Natural killer cell treated with Interleukin-12 subunit alpha and Interleukin-12 subunit beta and Interleukin-15 and Interleukin-18, amount 100 ng/mL, for 72 hours (primary cell): ENCODE measurements around the gene RTN3. TPM values are rescaled to one million over a fixed set of nuclear protein-coding genes. Genes with fewer than 3 reads are reported as not detected.

Experiments
- ATAC-seq, 2 donors: fragments of 150-1000 bp; cut with Tn5 transposase in 1 of 2; sonication (Bioruptor Pico), chemical (Tn5 transposase) in 1 of 2; 2 replicates each; pipeline ENCODE4 v1.10.0; 2021
- DNase-seq: peaks from one replicate; pipeline ENCODE4 v3.0.0; 2022; ENCODE audit warnings: low spot score
- H3K27ac Mint-ChIP-seq, 2 donors: 1 replicate in 1 of 2; 2 replicates in 1 of 2; pipeline ENCODE4 v1.8.0; 2022; ENCODE audit warnings: mixed read lengths in 2 of 2, mild to moderate bottlenecking in 1 of 2, moderate library complexity in 1 of 2
- H3K27me3 Mint-ChIP-seq, 2 donors: 1 replicate in 1 of 2; 2 replicates in 1 of 2; pipeline ENCODE4 v1.8.0; 2022; ENCODE audit warnings: mixed read lengths in 2 of 2
- H3K36me3 Mint-ChIP-seq: one replicate; pipeline ENCODE4 v1.8.0; 2022; ENCODE audit warnings: mixed read lengths
- H3K4me1 Mint-ChIP-seq, 2 donors: 1 replicate in 1 of 2; 2 replicates in 1 of 2; pipeline ENCODE4 v1.8.0; 2022; ENCODE audit warnings: low read depth in 2 of 2, mixed read lengths in 2 of 2, mild to moderate bottlenecking in 1 of 2
- H3K4me3 Mint-ChIP-seq: one replicate; pipeline ENCODE4 v1.8.0; 2022; ENCODE audit warnings: mixed read lengths
- H3K9me3 Mint-ChIP-seq: 2 replicates; pipeline ENCODE4 v1.8.0; 2022; ENCODE audit warnings: mixed read lengths
- total RNA-seq, 2 donors: library from RNA; stranded (reverse); gene quantifications; one replicate each; pipeline ENCODE4 v1.2.3, GENCODE V29; 2022

Gene RTN3
- total RNA-seq, 2 donors from 2014 or later, result 52.3 to 55.3 TPM

DNA sequence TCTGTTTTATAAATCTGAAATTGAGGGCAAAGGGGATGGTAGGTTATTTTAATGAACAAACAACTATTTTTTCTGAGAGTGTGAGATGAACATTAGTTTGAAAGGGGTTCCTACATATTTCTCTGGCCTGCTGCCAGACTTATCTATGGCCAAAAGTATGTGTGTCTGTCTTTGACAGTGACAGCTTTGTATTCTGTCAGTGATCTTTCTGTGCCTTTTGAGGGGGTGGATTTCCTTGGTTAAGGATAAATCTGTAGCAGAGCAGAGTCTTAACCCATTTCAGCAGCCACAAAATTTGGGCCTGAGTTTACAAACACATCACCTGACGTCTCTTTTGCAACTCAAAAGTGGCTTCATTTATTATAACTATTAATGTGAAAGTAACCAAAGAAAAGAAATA, 56.4 kb downstream of the RTN3 start:
- Mint-ChIP-seq H3K4me1 (peaks cover 3 to 5% of the 10 kb centered on the region in 2 donors), H3K27ac (no peak overlapping the region), H3K9me3 (no peaks in the 10 kb centered on the region), H3K4me3 (no peak overlapping the region), H3K36me3 (no peaks in the 10 kb centered on the region), H3K27me3 (no peaks in the 10 kb centered on the region)
- ATAC-seq, result no peak
- DNase-seq, result no peak

- peaks cover 3 to 5% of the 10 kb centered on the region in 2 donors for H3K4me1 Mint-ChIP-seq
- no peaks in the 10 kb centered on the region for H3K9me3 Mint-ChIP-seq
- DNase-seq (no peak), ATAC-seq (no peak)
- no peaks in the 10 kb centered on the region for H3K36me3 Mint-ChIP-seq
- no peak overlapping the region for H3K27ac Mint-ChIP-seq
- no peak overlapping the region for H3K4me3 Mint-ChIP-seq
- no peaks in the 10 kb centered on the region for H3K27me3 Mint-ChIP-seq
Measured at GRCh38 chr11:63738720-63739360, 57.5 kb downstream of the RTN3 start.

DNA sequence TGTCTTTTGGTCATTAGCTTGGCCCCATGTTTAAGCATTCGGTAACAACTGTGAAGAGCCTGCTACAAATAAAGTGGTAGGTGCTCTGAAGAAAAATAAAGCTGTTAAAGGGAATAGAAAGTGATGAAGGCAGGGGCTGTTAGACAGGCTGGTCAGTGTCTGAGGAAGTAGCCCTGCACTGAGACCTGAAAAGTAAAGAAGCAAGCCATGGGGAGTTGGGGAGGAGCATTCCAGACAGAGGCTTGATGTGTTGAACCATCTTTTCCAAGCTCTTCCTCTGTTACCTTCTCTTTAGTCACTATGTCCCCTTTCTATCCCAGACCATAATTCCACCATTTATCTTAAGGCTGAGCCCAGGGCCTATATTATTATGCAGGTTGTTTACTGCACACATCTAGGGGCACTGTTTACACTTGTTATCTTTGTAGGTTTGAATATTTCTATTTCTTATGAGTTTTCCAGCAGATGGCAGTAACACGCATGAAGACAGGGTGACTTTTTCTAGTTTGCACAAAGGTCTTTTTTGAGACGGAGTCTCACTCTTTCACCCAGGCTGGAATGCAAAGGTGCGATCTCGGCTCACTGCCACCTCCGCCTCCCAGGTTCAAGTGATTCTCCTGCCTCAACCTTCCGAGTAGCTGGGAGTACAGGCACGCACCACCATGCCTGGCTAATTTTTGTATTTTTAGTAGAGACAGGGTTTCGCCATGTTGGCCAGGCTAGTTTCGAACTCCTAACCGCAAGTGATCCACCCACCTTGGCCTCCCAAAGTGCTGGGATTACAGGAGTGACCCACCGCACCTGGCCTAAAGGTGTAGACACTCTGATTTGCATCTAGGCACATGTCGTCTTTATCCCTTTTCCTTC, 64.2 kb downstream of the RTN3 start:
- H3K36me3 Mint-ChIP-seq, result no peaks in the 10 kb centered on the region
- no peak for ATAC-seq

DNA sequence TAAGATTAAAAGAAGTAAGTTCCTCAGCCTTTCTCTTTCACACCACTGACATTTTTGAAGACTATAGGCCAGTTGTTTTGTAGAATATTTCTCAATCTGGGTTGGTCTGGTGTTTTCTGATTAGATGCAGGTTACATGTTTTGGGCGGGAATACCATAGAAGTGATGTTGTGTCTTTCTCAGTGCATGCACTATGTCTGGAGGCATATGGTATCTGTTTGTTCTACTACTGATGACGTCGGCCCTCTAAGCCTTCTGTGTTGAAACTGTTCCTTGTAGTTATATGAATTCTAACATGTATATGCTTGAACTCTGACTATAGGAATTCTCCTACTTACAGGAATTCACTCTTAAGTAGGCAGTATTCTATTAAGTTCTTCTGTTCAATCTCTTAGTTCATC, 65.7 kb downstream of the RTN3 start:
- Mint-ChIP-seq H3K36me3 (no peaks in the 10 kb centered on the region), H3K9me3 (no peaks in the 10 kb centered on the region), H3K27me3 (no peaks in the 10 kb centered on the region)

More for the DNA sequence above, 64.2 kb downstream of the RTN3 start:
- DNase-seq, result no peak
- H3K4me1 Mint-ChIP-seq, result no peaks in the 10 kb centered on the region
- H3K4me3 Mint-ChIP-seq, result no peak overlapping the region
- no peaks in the 10 kb centered on the region for H3K27me3 Mint-ChIP-seq
- H3K9me3 Mint-ChIP-seq, result no peaks in the 10 kb centered on the region
- H3K27ac Mint-ChIP-seq, result no peak overlapping the region

GRCh38 chr11:63749624-63750023, 68.3 kb downstream of the RTN3 start:
- Mint-ChIP-seq H3K9me3 (no peaks in the 10 kb centered on the region), H3K27me3 (no peaks in the 10 kb centered on the region), H3K4me3 (no peak overlapping the region), H3K4me1 (no peaks in the 10 kb centered on the region), H3K27ac (no peak overlapping the region), H3K36me3 (peaks cover 6% of the 10 kb centered on the region)
- ATAC-seq, result no peak
- no peak for DNase-seq

More for the DNA sequence above, 65.7 kb downstream of the RTN3 start:
- no peaks in the 10 kb centered on the region for H3K4me1 Mint-ChIP-seq
- H3K4me3 Mint-ChIP-seq, result no peak overlapping the region
- DNase-seq (no peak), ATAC-seq (no peak)
- no peak overlapping the region for H3K27ac Mint-ChIP-seq

GRCh38 chr11:63756919-63757761, 75.8 kb downstream of the RTN3 start:
- Mint-ChIP-seq H3K27ac (no peak overlapping the region), H3K4me3 (no peak overlapping the region), H3K27me3 (no peaks in the 10 kb centered on the region), H3K36me3 (peaks cover 6% of the 10 kb centered on the region), H3K9me3 (no peaks in the 10 kb centered on the region), H3K4me1 (no peaks in the 10 kb centered on the region)
- no peak for DNase-seq
- ATAC-seq, result no peak

GRCh38 chr11:63760487-63761079, 79.3 kb downstream of the RTN3 start:
- Mint-ChIP-seq H3K9me3 (no peaks in the 10 kb centered on the region), H3K27ac (no peak overlapping the region), H3K36me3 (no peaks in the 10 kb centered on the region), H3K4me1 (no peaks in the 10 kb centered on the region), H3K4me3 (no peak overlapping the region), H3K27me3 (no peaks in the 10 kb centered on the region)
- DNase-seq (no peak), ATAC-seq (no peak)

DNA sequence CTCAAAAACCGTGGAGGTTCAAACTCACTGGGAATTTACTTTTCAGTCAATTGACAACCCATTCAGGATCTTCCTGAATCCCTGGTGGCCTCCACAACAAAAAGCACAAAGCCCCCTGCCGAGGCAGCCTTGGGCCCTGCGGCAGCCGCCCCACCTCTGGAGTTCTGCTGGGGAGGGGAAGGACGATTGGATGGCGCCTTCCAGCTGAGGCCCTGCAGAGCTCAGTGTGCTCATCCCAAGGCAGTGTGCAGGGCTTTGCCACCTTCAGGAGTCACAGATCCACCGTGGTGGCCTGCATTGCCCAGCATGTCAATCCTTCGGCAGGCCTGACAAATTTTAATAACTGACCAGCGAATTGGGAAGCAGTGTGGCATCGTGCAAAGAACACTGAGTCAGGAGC, 79.9 kb downstream of the RTN3 start:
- Mint-ChIP-seq H3K27me3 (no peaks in the 10 kb centered on the region), H3K27ac (no peak overlapping the region), H3K36me3 (no peaks in the 10 kb centered on the region), H3K4me3 (no peak overlapping the region), H3K9me3 (no peaks in the 10 kb centered on the region), H3K4me1 (no peaks in the 10 kb centered on the region)
- ATAC-seq (no peak), DNase-seq (no peak)

GRCh38 chr11:63761931-63762653, 80.8 kb downstream of the RTN3 start:
- Mint-ChIP-seq H3K36me3 (no peaks in the 10 kb centered on the region), H3K9me3 (no peaks in the 10 kb centered on the region), H3K27ac (no peak overlapping the region), H3K27me3 (no peaks in the 10 kb centered on the region), H3K4me1 (peaks cover 0 to under 1% of the 10 kb centered on the region in 2 donors), H3K4me3 (no peak overlapping the region)
- no peak for ATAC-seq
- no peak for DNase-seq

GRCh38 chr11:63762654-63763495, 81.6 kb downstream of the RTN3 start:
- H3K4me1 Mint-ChIP-seq, result peaks cover 7 to 8% of the 10 kb centered on the region in 2 donors
- no peak for DNase-seq
- ATAC-seq, result no peak
- no peaks in the 10 kb centered on the region for H3K9me3 Mint-ChIP-seq
- no peak overlapping the region for H3K27ac Mint-ChIP-seq
- no peaks in the 10 kb centered on the region for H3K36me3 Mint-ChIP-seq
- no peaks in the 10 kb centered on the region for H3K27me3 Mint-ChIP-seq
- H3K4me3 Mint-ChIP-seq, result no peak overlapping the region

- DNase-seq (no peak), ATAC-seq (no peak)
- H3K4me3 Mint-ChIP-seq, result no peak overlapping the region
- H3K27me3 Mint-ChIP-seq, result no peaks in the 10 kb centered on the region
- H3K27ac Mint-ChIP-seq, result no peak overlapping the region
- H3K9me3 Mint-ChIP-seq, result no peaks in the 10 kb centered on the region
- peaks cover 7 to 8% of the 10 kb centered on the region in 2 donors for H3K4me1 Mint-ChIP-seq
- H3K36me3 Mint-ChIP-seq, result no peaks in the 10 kb centered on the region
Measured at GRCh38 chr11:63763496-63764339, 82.4 kb downstream of the RTN3 start.

GRCh38 chr11:63764340-63764678, 83.0 kb downstream of the RTN3 start:
- Mint-ChIP-seq H3K4me1 (peaks cover 7 to 8% of the 10 kb centered on the region in 2 donors), H3K36me3 (no peaks in the 10 kb centered on the region), H3K9me3 (no peaks in the 10 kb centered on the region), H3K27ac (no peak overlapping the region), H3K4me3 (no peak overlapping the region), H3K27me3 (no peaks in the 10 kb centered on the region)
- DNase-seq (no peak), ATAC-seq (no peak)
